Activated naive CD8-positive, alpha-beta T cell treated with anti-CD3 and anti-CD28 coated beads for 36 hours (primary cell): ENCODE results near the gene TPT1. TPM values are rescaled to one million over a fixed set of nuclear protein-coding genes. Genes with fewer than 3 reads are reported as not detected.
"Not testable (repeated sequence)": the region's sequence is repeated elsewhere in the genome, so short reads cannot be mapped to it uniquely, and the experiment has no call there.

ENCODE experiments used
- DNase-seq: peaks from one replicate; pipeline ENCODE4 v3.0.0; 2021
- H3K27ac Mint-ChIP-seq: one replicate; pipeline ENCODE4 v1.8.0; 2022; ENCODE audit warnings: mild to moderate bottlenecking, moderate library complexity, mixed read lengths
- H3K27me3 Mint-ChIP-seq: one replicate; pipeline ENCODE4 v1.8.0; 2022; ENCODE audit warnings: mild to moderate bottlenecking, mixed read lengths
- H3K36me3 Mint-ChIP-seq: one replicate; pipeline ENCODE4 v1.8.0; 2021; ENCODE audit warnings: mild to moderate bottlenecking, mixed read lengths
- H3K4me1 Mint-ChIP-seq: one replicate; pipeline ENCODE4 v1.8.0; 2021; ENCODE audit warnings: mixed read lengths
- H3K4me3 Mint-ChIP-seq: one replicate; pipeline ENCODE4 v1.8.0; 2022; ENCODE audit warnings: mild to moderate bottlenecking, moderate library complexity, mixed read lengths
- H3K9me3 Mint-ChIP-seq: one replicate; pipeline ENCODE4 v1.8.0; 2022; ENCODE audit warnings: mixed read lengths
- total RNA-seq, 2 experiments: library from RNA; stranded (reverse); gene quantifications; one replicate each; pipeline ENCODE4 v1.2.3, GENCODE V29; 2021

TPT1 gene
- total RNA-seq, 2 experiments from 2014 or later = 3,217 to 3,223 TPM

GRCh38 chr13:45349438-45349837, 8.5 kb upstream of the TPT1 start:
- no peak for DNase-seq
- H3K36me3 Mint-ChIP-seq = peaks cover 16% of the 10 kb centered on the region
- no peak overlapping the region for H3K4me3 Mint-ChIP-seq
- H3K27ac Mint-ChIP-seq = no peak overlapping the region
- no peaks in the 10 kb centered on the region for H3K27me3 Mint-ChIP-seq
- H3K9me3 Mint-ChIP-seq = no peaks in the 10 kb centered on the region
- H3K4me1 Mint-ChIP-seq = peaks cover 5% of the 10 kb centered on the region

- H3K9me3 Mint-ChIP-seq, H3K4me3 Mint-ChIP-seq, H3K27me3 Mint-ChIP-seq, DNase-seq, H3K27ac Mint-ChIP-seq: not testable (repeated sequence)
- Mint-ChIP-seq H3K36me3 (peaks cover 30% of the 10 kb centered on the region), H3K4me1 (peaks cover 12% of the 10 kb centered on the region)
Observed at GRCh38 chr13:45344064-45344463, 3.1 kb upstream of the TPT1 start.

GRCh38 chr13:45343102-45343501, 2.1 kb upstream of the TPT1 start:
- H3K27me3 Mint-ChIP-seq, H3K27ac Mint-ChIP-seq, H3K4me3 Mint-ChIP-seq, H3K9me3 Mint-ChIP-seq, DNase-seq: not testable (repeated sequence)
- Mint-ChIP-seq H3K36me3 (peaks cover 38% of the 10 kb centered on the region), H3K4me1 (peaks cover 21% of the 10 kb centered on the region)

- peaks cover 26% of the 10 kb centered on the region for H3K4me1 Mint-ChIP-seq
Observed at GRCh38 chr13:45342668-45343067, 1.7 kb upstream of the TPT1 start.

GRCh38 chr13:45341799-45342500, 967 bp upstream of the TPT1 start:
- H3K27ac Mint-ChIP-seq = peak overlapping the region; percentile 99
- no peak for DNase-seq
- peaks cover 28% of the 10 kb centered on the region for H3K4me1 Mint-ChIP-seq
- H3K27me3 Mint-ChIP-seq = no peaks in the 10 kb centered on the region
- peaks cover 46% of the 10 kb centered on the region for H3K36me3 Mint-ChIP-seq
- H3K9me3 Mint-ChIP-seq = no peaks in the 10 kb centered on the region
- H3K4me3 Mint-ChIP-seq = peak overlapping the region; percentile 99

More at GRCh38 chr13:45342668-45343067, 1.7 kb upstream of the TPT1 start:
- H3K36me3 Mint-ChIP-seq = peaks cover 43% of the 10 kb centered on the region
- peak overlapping the region; percentile 99 for H3K4me3 Mint-ChIP-seq
- not testable (repeated sequence) for H3K9me3 Mint-ChIP-seq, DNase-seq, H3K27me3 Mint-ChIP-seq, H3K27ac Mint-ChIP-seq

- Mint-ChIP-seq H3K36me3 (peaks cover 61% of the 10 kb centered on the region), H3K27ac (peak overlapping the region; percentile 99), H3K9me3 (no peaks in the 10 kb centered on the region), H3K27me3 (peaks cover 3% of the 10 kb centered on the region), H3K4me3 (peak overlapping the region; percentile 99), H3K4me1 (peaks cover 42% of the 10 kb centered on the region)
- DNase-seq = peak; percentile 86
Observed at GRCh38 chr13:45340422-45341033, 455 bp downstream of the TPT1 start.

GRCh38 chr13:45339867-45340266, 1.1 kb downstream of the TPT1 start:
- Mint-ChIP-seq H3K27me3 (peaks cover 3% of the 10 kb centered on the region), H3K4me1 (peaks cover 49% of the 10 kb centered on the region), H3K36me3 (peaks cover 67% of the 10 kb centered on the region), H3K27ac (peak overlapping the region; percentile 99), H3K9me3 (no peaks in the 10 kb centered on the region), H3K4me3 (peak overlapping the region; percentile 99)
- peak; percentile 36 for DNase-seq

GRCh38 chr13:45339399-45339798, 1.6 kb downstream of the TPT1 start:
- H3K36me3 Mint-ChIP-seq = peaks cover 67% of the 10 kb centered on the region
- H3K9me3 Mint-ChIP-seq = no peaks in the 10 kb centered on the region
- peaks cover 51% of the 10 kb centered on the region for H3K4me1 Mint-ChIP-seq
- H3K27me3 Mint-ChIP-seq = peaks cover 3% of the 10 kb centered on the region
- peak overlapping the region; percentile 99 for H3K4me3 Mint-ChIP-seq
- H3K27ac Mint-ChIP-seq = peak overlapping the region; percentile 99
- no peak for DNase-seq

GRCh38 chr13:45337803-45338202, 3.2 kb downstream of the TPT1 start:
- DNase-seq = no peak
- peaks cover 60% of the 10 kb centered on the region for H3K4me1 Mint-ChIP-seq
- no peaks in the 10 kb centered on the region for H3K9me3 Mint-ChIP-seq
- H3K36me3 Mint-ChIP-seq = peaks cover 73% of the 10 kb centered on the region
- H3K27ac Mint-ChIP-seq = peak overlapping the region; percentile 65
- peaks cover 3% of the 10 kb centered on the region for H3K27me3 Mint-ChIP-seq
- H3K4me3 Mint-ChIP-seq = peak overlapping the region; percentile 99

GRCh38 chr13:45337395-45337794, 3.6 kb downstream of the TPT1 start:
- Mint-ChIP-seq H3K36me3 (peaks cover 73% of the 10 kb centered on the region), H3K27me3 (peaks cover 3% of the 10 kb centered on the region), H3K27ac (no peak overlapping the region), H3K4me1 (peaks cover 63% of the 10 kb centered on the region), H3K9me3 (no peaks in the 10 kb centered on the region), H3K4me3 (peak overlapping the region; percentile 99)
- DNase-seq = no peak

- peak overlapping the region; percentile 99 for H3K4me3 Mint-ChIP-seq
- H3K36me3 Mint-ChIP-seq = peaks cover 73% of the 10 kb centered on the region
- no peak for DNase-seq
Observed at GRCh38 chr13:45336025-45336800, 4.8 kb downstream of the TPT1 start.

GRCh38 chr13:45335397-45336024, 5.5 kb downstream of the TPT1 start:
- Mint-ChIP-seq H3K4me1 (peaks cover 73% of the 10 kb centered on the region), H3K27ac (peak overlapping the region; percentile 63), H3K36me3 (peaks cover 69% of the 10 kb centered on the region), H3K9me3 (no peaks in the 10 kb centered on the region), H3K27me3 (peaks cover 3% of the 10 kb centered on the region), H3K4me3 (peak overlapping the region; percentile 99)
- DNase-seq = no peak

More at GRCh38 chr13:45336025-45336800, 4.8 kb downstream of the TPT1 start:
- H3K9me3 Mint-ChIP-seq = no peaks in the 10 kb centered on the region
- H3K4me1 Mint-ChIP-seq = peaks cover 67% of the 10 kb centered on the region
- peak overlapping the region; percentile 63 for H3K27ac Mint-ChIP-seq
- H3K27me3 Mint-ChIP-seq = peaks cover 3% of the 10 kb centered on the region

- Mint-ChIP-seq H3K36me3 (peaks cover 56% of the 10 kb centered on the region), H3K27ac (peak overlapping the region; percentile 63), H3K9me3 (no peaks in the 10 kb centered on the region), H3K4me3 (peak overlapping the region; percentile 5), H3K4me1 (peaks cover 84% of the 10 kb centered on the region), H3K27me3 (peaks cover 3% of the 10 kb centered on the region)
- peak; percentile 18 for DNase-seq
Observed at GRCh38 chr13:45333977-45334922, 6.7 kb downstream of the TPT1 start.
